ENCODE data around the gene GFOD2.

DNA sequence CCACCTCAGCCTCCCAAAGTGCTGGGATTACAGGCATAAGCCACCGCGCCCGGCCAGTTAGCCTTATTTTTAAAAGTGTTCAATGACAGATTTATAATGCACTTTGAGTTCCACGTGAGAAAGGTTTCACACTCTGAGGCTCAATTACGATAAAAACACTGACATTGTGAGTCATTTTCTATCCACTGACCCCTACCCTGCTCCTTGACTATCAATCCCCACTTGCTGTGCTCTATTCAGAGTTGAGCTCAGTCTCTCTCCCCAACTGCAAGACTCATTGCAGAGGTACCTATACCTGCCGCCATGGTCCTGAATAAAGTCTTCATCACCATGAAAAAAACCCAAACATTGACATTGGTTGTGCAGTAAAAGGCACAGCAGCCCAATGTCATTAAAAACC is 8.5 kb downstream of the GFOD2 start:
- TF ChIP-seq, protein P1, sequence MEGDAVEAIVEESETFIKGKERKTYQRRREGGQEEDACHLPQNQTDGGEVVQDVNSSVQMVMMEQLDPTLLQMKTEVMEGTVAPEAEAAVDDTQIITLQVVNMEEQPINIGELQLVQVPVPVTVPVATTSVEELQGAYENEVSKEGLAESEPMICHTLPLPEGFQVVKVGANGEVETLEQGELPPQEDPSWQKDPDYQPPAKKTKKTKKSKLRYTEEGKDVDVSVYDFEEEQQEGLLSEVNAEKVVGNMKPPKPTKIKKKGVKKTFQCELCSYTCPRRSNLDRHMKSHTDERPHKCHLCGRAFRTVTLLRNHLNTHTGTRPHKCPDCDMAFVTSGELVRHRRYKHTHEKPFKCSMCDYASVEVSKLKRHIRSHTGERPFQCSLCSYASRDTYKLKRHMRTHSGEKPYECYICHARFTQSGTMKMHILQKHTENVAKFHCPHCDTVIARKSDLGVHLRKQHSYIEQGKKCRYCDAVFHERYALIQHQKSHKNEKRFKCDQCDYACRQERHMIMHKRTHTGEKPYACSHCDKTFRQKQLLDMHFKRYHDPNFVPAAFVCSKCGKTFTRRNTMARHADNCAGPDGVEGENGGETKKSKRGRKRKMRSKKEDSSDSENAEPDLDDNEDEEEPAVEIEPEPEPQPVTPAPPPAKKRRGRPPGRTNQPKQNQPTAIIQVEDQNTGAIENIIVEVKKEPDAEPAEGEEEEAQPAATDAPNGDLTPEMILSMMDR (IDR thresholded peaks at IDR 0.05): no peak
- TF ChIP-seq POLR2A (IDR thresholded peaks at IDR 0.05): no peak

Measured in heart left ventricle (tissue), 13 donors.